Fibroblast of lung (primary cell): ENCODE data around the gene MAS1. TPM values are rescaled to one million over a fixed set of nuclear protein-coding genes. Genes with fewer than 3 reads are reported as not detected.

Source experiments
- DNase-seq, 2 donors: peaks; one replicate each; pipeline versions ENCODE4 v3.0.0 to v3.0.0-alpha.2; 2010; ENCODE audit warnings: low read depth in 2 of 2
- H2AFZ ChIP-seq: 2 replicates; pipeline ENCODE4 v1.5.1; 2012; ENCODE audit warnings: low read length, control low read depth, inconsistent platforms
- H3K27ac ChIP-seq: 2 replicates; pipeline ENCODE4 v1.5.1; 2011; ENCODE audit warnings: low read length, control low read depth; ENCODE audit not compliant: insufficient read depth
- H3K27me3 ChIP-seq: 2 replicates; pipeline ENCODE4 v1.5.1; 2011; ENCODE audit warnings: mild to moderate bottlenecking, low read length; ENCODE audit not compliant: control insufficient read depth, insufficient read depth
- H3K36me3 ChIP-seq: 2 replicates; pipeline ENCODE4 v1.5.1; 2011; ENCODE audit warnings: low read length; ENCODE audit not compliant: control insufficient read depth, insufficient read depth
- H3K4me1 ChIP-seq: 2 replicates; pipeline ENCODE4 v1.5.1; 2011; ENCODE audit warnings: low read length; ENCODE audit not compliant: control insufficient read depth, insufficient read depth; ENCODE audit errors: extremely low read depth
- H3K4me2 ChIP-seq: 2 replicates; pipeline ENCODE4 v1.5.1; 2011; ENCODE audit warnings: low read length, control low read depth; ENCODE audit not compliant: insufficient read depth; ENCODE audit errors: extremely low read depth
- H3K4me3 ChIP-seq, 4 experiments: fragments of 200-600 bp in 1 of 4; sonication (generic) in 1 of 4; replicated peaks in 1 of 4; 2 replicates each; pipeline ENCODE4 v1.5.1; 2011 to 2016; ENCODE audit warnings: low read length in 4 of 4, low read depth in 3 of 4, mild to moderate bottlenecking in 3 of 4, control low read depth in 2 of 4, inconsistent platforms in 1 of 4, mixed read lengths in 1 of 4; ENCODE audit not compliant: insufficient read depth in 1 of 4; ENCODE audit errors: control extremely low read depth in 1 of 4
- H3K79me2 ChIP-seq: 2 replicates; pipeline ENCODE4 v1.5.1; 2012; ENCODE audit warnings: mild to moderate bottlenecking, low read length, inconsistent platforms; ENCODE audit not compliant: control insufficient read depth, insufficient read depth
- H3K9ac ChIP-seq: 2 replicates; pipeline ENCODE4 v1.5.1; 2011; ENCODE audit warnings: mild to moderate bottlenecking, low read length, control low read depth; ENCODE audit not compliant: insufficient read depth
- H3K9me3 ChIP-seq: 2 replicates; pipeline ENCODE4 v1.5.1; 2012; ENCODE audit warnings: low read depth, low read length; ENCODE audit not compliant: control insufficient read depth, insufficient read depth
- H4K20me1 ChIP-seq: 2 replicates; pipeline ENCODE4 v1.5.1; 2011; ENCODE audit warnings: low read length; ENCODE audit not compliant: control insufficient read depth, insufficient read depth; ENCODE audit errors: extremely low read depth
- EZH2 ChIP-seq: IDR thresholded peaks from 2 replicates; pipeline ENCODE4 v1.5.1; 2012; ENCODE audit warnings: low read length, control low read depth, mild to moderate bottlenecking; ENCODE audit errors: missing control alignments
- polyA plus RNA-seq, 2 donors: library from polyadenylated mRNA; depleted of rRNA in 1 of 2; stranded (reverse) in 1 of 2; unstranded in 1 of 2; fragments of >200 nt; gene quantifications; 2 replicates each; pipeline ENCODE4 v1.2.1, GENCODE V29; 2011 to 2012; ENCODE audit warnings: missing spikeins in 1 of 2
- total RNA-seq: library from RNA; depleted of rRNA; stranded (reverse); fragments of >200 nt; gene quantifications from 2 replicates; pipeline ENCODE4 v1.2.1, GENCODE V29; 2014
- TF ChIP-seq, protein P1 (sequence below), 2 donors: IDR thresholded peaks in 1 of 2; conservative IDR thresholded peaks in 1 of 2; 1 replicate in 1 of 2; 2 replicates in 1 of 2; pipeline ENCODE4 v1.5.1; 2011 to 2012; ENCODE audit warnings: low read length in 2 of 2, control low read depth in 1 of 2, inconsistent platforms in 1 of 2, low read depth in 1 of 2, mild to moderate bottlenecking in 1 of 2

Gene MAS1
- total and polyA plus RNA-seq, 2 donors (not counting 1 experiment from before 2014, with no cell fraction given), result not detected

DNA sequence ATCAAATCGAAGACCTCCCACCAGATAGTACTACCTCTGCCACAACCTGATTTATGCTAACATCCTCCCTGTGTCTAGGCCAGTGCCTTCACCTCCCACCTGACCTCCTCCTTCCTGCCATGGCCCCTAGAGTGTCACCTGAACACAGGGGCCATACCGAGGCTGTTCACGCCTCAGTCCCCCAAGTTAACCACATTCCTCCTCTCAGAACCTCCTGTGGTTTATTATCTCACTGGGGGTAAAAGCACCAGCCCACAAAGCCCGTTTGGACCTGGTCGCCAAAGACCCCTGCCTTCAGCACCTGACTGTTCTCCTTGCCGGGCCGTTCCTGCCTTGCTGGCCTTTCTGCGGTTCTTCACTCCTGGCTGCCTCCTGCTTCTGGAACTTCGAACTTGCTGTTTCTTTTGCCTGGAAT, 13.7 kb downstream of the MAS1 start:
- H2AFZ ChIP-seq, result no peak overlapping the region
- DNase-seq, result no peak
- no peak overlapping the region for H3K27ac ChIP-seq
- TF ChIP-seq EZH2, result no peak
- TF ChIP-seq, protein P1, sequence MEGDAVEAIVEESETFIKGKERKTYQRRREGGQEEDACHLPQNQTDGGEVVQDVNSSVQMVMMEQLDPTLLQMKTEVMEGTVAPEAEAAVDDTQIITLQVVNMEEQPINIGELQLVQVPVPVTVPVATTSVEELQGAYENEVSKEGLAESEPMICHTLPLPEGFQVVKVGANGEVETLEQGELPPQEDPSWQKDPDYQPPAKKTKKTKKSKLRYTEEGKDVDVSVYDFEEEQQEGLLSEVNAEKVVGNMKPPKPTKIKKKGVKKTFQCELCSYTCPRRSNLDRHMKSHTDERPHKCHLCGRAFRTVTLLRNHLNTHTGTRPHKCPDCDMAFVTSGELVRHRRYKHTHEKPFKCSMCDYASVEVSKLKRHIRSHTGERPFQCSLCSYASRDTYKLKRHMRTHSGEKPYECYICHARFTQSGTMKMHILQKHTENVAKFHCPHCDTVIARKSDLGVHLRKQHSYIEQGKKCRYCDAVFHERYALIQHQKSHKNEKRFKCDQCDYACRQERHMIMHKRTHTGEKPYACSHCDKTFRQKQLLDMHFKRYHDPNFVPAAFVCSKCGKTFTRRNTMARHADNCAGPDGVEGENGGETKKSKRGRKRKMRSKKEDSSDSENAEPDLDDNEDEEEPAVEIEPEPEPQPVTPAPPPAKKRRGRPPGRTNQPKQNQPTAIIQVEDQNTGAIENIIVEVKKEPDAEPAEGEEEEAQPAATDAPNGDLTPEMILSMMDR (conservative IDR thresholded peaks at IDR 0.05 in 1 of 2, IDR thresholded peaks at IDR 0.05 in 1 of 2; ENCODE audit: low read depth in 1 of 2, low read length in 2 of 2), result no peak
- peaks cover 8% of the 10 kb centered on the region for H3K4me1 ChIP-seq
- H3K36me3 ChIP-seq, result no peaks in the 10 kb centered on the region
- H3K9ac ChIP-seq, result no peak overlapping the region
- no peaks in the 10 kb centered on the region for H4K20me1 ChIP-seq
- no peak overlapping the region for H3K4me2 ChIP-seq
- no peaks in the 10 kb centered on the region for H3K79me2 ChIP-seq
- H3K4me3 ChIP-seq, result no peak overlapping the region
- peaks cover 3% of the 10 kb centered on the region for H3K27me3 ChIP-seq
- H3K9me3 ChIP-seq, result no peaks in the 10 kb centered on the region

GRCh38 chr6:159906400-159906799, 15.6 kb downstream of the MAS1 start:
- H3K27ac ChIP-seq, result no peak overlapping the region
- H2AFZ ChIP-seq, result no peak overlapping the region
- no peaks in the 10 kb centered on the region for H3K9me3 ChIP-seq
- H3K27me3 ChIP-seq, result peaks cover 8% of the 10 kb centered on the region
- H3K4me1 ChIP-seq, result no peaks in the 10 kb centered on the region
- H3K4me3 ChIP-seq, result no peak overlapping the region
- H3K4me2 ChIP-seq, result no peak overlapping the region
- TF ChIP-seq, protein P1 (conservative IDR thresholded peaks at IDR 0.05 in 1 of 2, IDR thresholded peaks at IDR 0.05 in 1 of 2; ENCODE audit: low read depth in 1 of 2, low read length in 2 of 2), result no peak
- TF ChIP-seq EZH2, result no peak
- H3K79me2 ChIP-seq, result no peaks in the 10 kb centered on the region
- DNase-seq, result no peak
- H3K36me3 ChIP-seq, result no peaks in the 10 kb centered on the region
- no peak overlapping the region for H3K9ac ChIP-seq
- no peaks in the 10 kb centered on the region for H4K20me1 ChIP-seq

- Histone ChIP-seq H3K4me2 (no peak overlapping the region), H3K36me3 (no peaks in the 10 kb centered on the region), H3K4me3 (no peak overlapping the region), H3K4me1 (no peaks in the 10 kb centered on the region), H4K20me1 (no peaks in the 10 kb centered on the region), H3K27me3 (peaks cover 8% of the 10 kb centered on the region), H3K79me2 (no peaks in the 10 kb centered on the region), H3K9me3 (no peaks in the 10 kb centered on the region), H3K27ac (no peak overlapping the region), H2AFZ (no peak overlapping the region), H3K9ac (no peak overlapping the region)
- TF ChIP-seq, protein P1 (conservative IDR thresholded peaks at IDR 0.05 in 1 of 2, IDR thresholded peaks at IDR 0.05 in 1 of 2; ENCODE audit: low read depth in 1 of 2, low read length in 2 of 2), result no peak
- TF ChIP-seq EZH2, result no peak
- peak in 1 of 2 donors; percentile 38 for DNase-seq
Measured at GRCh38 chr6:159908535-159908934, 17.7 kb downstream of the MAS1 start.
